ENCODE results near the gene SLC10A7.

SLC10A7 gene

DNA sequence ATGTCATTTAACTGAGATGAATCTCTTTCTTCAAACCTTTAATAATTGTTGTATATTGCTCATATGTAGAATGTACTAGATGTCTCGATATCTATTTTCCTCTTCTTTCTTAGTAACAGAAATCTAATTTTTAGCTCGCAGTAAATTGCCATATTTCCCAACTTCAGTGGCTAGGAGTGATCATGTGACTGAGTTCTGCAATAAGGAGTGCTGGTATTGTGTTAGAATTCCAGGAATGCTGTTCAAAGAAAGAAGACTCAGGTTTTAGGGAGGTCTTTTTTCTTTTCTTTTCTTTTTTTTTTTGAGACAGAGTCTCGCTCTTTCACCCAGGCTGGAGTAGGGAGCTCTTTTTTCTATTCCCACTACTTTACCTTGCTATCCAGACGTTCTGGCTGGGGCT lies 81.7 kb downstream of the SLC10A7 start:
- no peak for DNase-seq (ENCODE audit: low read depth in 2 of 2)

DNA sequence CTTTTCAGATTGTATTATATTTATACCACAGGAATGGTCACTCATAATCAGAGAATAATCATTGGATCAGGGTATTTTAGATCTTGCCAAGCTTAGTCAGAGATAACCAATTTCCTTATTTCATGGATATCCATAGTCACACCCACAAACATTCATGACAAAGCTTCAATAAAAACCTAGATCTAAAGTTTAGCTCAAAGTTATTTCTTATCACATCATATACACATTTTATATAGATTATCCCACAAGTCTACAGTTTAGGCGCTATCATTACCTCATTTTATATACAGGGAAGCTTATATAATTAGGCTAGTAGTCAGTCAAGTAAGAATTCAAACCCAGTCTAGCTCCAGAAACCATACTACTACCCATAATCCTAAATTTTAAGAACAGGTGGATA lies 82.3 kb downstream of the SLC10A7 start:
- no peak for DNase-seq (ENCODE audit: low read depth in 2 of 2)

DNA sequence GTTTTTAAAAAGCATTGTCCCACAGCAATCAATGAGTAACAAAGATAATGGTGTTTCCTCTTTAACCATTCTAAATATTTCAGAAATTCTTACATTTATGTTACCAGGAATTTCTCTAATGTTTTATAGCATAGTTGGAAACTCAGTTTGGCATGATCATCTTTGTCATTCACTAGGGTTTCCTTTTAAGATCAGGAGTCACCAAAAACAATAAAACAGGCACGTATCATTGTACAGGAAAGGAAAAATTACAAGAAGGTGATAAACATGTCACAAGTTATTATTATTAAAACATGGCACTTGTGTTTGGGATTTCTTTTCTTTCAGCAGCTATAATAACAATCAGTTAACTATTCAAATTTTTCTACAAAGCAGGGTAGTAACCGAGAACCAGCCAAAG lies 84.0 kb downstream of the SLC10A7 start:
- DNase-seq (ENCODE audit: low read depth in 2 of 2), result no peak

DNA sequence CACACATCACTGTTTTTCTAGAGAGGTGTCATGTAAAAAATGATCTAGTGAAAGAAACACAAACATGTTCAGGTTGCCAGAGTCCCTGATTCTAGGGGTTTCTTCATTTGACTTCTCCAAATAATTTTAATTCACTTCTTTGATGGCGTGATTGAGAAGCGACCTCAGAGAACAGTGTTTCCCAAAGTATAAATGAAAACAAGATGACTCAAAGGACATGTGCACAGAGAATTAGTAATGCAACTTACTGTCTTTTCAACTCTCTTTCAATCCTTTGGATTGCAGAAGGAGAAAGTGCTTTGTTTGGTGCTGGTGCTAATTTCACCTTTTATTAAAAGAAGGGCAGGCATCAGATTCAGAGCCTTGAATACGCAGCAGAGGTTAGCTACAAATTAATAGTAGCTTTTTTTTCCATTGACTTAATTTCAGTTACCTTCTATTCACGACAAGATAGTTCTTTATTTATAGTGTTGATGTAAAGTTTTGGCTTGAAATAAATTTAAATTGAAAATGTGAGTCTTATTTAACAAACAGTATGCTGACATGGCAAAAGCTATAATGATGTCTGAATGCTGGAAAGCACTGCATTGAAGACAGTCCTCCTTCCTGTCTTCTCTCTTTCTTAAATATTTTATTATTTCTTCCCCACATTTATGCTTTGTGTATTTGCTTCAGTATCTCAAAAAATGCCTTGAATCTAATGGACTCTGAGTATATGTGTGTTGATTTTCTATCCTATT lies 85.1 kb downstream of the SLC10A7 start:
- no peak for DNase-seq (ENCODE audit: low read depth in 2 of 2)

DNA sequence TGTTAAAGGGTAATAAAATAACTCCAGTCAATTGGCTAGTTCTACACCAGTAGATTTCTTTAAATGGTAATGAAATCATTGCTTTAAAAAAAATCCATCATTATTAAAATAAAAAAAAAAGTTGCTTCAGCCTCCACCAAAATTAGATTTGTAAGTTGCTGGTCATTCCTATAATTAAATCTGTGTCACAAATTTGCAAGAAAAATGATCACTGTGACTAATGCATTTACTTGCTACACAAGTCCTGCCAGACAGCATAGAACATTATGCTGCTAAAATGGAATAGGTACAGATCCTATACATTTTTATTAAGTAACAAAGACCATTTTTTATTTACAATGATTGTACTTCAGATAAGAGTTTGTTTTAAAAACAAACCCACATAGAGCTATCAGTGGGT lies 85.8 kb downstream of the SLC10A7 start:
- DNase-seq (ENCODE audit: low read depth in 2 of 2), result no peak

DNA sequence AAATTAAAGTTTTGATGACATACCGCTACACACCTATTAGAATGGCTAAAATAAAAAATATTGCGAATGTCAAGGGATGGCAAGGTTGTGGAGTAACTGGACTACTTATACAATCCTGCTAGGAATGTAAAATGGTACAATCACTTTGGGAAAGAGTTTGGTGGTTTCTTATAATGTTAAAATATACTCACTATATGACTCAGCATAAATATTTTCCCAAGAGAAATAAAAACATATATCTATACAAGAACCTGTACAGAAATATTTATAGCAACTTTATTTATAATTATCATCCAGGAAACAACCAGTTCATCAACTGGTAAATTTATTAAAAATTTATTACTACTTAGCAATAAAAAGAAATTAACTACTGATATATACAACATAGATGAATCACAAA lies 89.7 kb downstream of the SLC10A7 start:
- DNase-seq (ENCODE audit: low read depth in 2 of 2), result no peak

DNA sequence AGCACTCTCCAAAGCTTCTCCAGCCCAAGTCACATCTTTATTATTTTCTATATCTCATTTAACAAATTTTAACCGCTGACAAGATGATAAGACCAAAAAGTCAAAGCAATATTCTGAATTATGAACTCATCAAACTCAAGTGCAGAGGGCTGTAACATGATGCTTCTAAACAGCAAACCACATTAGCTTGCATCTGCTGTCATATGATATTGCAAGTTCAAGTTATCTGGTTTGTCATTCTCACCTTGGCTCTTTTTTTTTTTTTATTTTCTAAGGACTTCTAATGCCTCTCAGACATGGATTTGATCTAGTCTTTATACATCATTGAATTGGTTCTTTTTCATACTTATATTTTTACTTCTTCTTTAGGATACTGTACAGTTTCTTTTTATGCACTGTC lies 93.4 kb downstream of the SLC10A7 start:
- no peak for DNase-seq (ENCODE audit: low read depth in 2 of 2)

DNA sequence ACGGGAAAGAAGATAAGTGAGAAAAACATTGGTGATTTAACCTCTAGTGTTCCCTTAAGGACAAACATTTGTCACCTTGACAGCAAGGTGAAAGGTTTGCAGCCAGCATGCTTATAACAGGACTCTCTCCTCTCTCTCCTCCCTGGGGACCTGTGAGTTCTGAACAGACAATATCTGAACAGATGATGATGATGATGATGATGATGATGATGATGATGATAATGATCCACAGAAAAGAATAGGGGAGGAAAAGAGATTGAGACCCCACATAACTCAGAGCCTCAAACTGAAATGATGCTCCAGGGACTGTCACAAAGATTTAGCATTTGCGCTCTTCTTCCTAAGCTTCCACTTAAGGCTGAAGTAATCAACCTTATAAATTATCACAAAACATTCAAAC lies 103.9 kb downstream of the SLC10A7 start:
- DNase-seq (ENCODE audit: low read depth in 2 of 2), result no peak

DNA sequence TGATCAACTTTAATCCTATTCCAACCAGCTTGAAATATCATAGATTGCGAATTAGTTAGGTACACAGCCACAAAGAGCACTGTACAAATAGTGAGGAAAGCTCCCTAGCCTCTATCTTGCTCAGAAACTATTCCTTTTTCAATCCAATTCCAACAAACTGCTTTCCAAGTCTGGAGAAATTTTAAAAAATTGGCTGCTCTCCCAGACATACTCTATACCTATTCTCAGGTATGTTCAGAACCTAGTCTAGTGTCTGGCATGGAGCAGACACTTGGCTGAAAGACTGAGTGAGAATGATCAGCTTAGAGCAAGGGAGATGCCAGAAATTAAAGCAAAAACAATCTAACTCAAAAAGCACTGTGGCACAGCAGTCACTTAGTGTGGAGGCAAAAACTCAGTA lies 105.9 kb downstream of the SLC10A7 start:
- DNase-seq (ENCODE audit: low read depth in 2 of 2), result no peak

DNA sequence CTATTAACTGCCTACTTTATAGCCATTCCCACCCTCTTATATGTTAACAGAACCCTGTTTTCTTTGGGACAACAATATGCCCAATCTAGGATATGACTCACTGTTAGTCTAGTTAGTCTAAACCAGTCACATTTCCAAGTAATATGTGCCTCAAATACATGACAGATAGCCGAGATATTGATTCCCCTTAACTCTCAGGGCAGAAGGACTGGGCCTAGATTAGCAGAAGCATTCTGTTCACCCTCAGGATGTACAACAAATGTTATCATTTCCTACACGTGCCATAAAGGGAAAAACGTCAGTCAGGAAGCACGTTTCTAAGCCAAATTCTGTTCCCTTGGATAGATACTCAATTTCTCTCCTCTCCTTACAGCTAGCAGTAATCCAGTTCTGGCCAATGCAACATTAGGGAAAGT lies 114.1 kb downstream of the SLC10A7 start:
- DNase-seq (ENCODE audit: low read depth in 2 of 2), result no peak

DNA sequence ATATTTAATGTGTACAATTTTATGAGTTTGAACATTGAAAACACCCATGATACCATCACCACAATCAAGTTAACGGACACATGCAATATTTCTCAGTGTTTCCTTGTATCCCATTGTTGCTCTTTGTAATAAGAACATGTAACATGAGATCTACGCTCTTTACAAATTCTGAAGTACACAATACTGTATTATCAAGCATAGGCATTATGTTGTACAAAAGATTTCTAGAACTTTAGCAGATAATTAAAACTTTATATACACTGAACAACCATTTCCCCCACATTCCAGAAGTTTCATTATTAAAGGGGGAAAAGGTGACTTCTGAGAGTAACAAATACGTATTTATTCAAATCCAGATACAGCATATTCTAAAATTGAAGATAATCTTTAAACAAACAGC lies 114.5 kb downstream of the SLC10A7 start:
- DNase-seq (ENCODE audit: low read depth in 2 of 2), result no peak

DNA sequence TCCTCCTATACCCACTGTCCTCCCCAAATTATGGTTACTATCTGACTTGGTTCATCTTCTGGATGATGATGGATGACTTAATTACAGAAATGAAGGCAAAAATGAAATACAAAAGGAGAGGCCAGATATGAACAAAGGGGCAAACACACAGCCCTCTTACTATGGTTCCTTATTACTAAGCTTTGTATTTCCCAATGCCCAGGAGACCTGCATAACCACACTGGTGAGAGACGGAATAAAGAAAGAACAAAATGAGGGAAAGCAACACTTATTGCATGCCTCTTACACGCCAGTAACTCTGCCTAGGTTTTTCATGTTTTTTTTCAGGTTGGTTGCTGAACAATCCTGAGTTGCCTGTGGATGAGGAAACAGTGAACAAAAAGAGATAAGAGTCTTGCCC lies 120.5 kb downstream of the SLC10A7 start:
- DNase-seq (ENCODE audit: low read depth in 2 of 2), result no peak

DNA sequence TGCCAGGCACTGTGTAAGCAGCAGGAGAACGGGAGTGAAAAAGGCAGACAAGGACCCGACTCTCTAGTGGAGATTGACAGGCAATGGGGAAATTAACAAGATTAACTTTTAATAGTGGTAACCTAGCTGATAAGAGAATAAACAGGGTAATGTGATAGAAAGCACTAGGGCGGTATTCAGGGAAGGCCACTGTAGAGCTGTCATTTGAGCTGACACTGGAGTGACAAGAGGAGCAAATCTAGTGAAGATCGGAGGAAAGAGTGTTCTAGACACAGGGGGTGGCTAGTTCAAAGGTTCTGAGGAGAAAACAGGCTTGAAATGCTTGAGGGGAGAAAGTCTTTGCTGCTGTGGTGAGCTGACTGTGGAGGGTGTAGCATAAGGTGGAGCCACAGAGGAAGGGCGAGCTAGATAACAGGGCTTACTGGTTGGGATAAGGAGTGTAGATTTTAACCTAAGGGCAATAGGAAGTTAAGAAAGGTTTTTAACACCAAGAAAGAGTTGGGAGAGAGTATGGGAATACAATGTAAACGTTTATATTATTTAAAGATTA lies 122.8 kb downstream of the SLC10A7 start:
- DNase-seq (ENCODE audit: low read depth in 2 of 2), result no peak

DNA sequence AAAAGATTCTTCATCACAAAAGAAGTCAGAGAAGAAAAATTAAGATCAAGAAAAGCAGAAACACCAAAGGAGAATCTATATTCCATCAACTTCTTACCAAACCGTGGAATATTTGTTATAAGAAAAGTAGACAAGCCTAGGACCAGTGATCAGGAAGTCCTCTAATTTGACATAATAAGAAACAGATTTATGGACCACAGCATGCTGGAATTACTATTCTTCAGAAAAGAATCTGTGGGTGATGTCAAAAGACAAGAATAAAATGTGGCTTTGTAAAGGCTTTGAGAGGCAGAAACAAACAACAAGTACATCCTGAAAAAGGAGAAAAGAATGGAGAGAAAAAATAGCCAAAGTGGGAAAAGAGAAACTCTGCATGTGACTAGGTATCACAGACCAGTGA lies 123.3 kb downstream of the SLC10A7 start:
- DNase-seq (ENCODE audit: low read depth in 2 of 2), result no peak

DNA sequence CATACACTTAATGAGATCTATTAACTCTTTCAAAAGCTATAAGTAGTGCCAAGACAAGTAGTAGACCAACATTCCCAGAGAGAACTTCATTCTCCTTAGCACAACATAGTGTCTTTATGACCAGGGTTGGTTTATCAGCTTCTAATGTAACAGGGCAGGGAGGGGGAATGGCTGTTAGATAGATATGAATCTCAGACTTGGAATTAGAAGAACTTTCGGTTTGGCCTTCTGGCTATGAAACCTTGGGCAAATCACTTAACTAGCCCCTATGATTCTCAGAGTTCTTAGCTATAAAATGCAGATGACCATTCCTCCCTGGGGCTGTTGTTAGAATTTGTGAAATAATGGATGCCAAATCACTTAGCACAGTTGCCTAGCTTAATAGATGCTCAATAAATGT lies 132.2 kb downstream of the SLC10A7 start:
- no peak for DNase-seq (ENCODE audit: low read depth in 2 of 2)

DNA sequence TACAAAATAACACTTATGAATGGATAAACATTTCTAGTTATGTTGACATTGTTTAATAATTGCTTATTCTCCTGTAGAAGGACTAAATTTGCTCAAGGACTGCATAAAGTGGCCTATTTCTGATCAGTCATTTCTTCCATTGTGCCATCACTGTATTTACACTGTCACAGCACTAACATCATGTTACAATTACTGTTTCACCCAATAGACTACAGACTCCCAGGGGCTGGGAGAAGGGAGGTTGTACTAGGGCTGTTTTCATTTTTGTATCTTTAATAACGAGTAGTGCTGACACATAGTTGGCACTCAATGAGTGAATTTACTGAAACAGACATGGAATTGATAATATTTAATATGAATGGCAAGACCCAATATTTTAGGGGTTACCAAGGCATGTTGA lies 139.5 kb downstream of the SLC10A7 start:
- no peak for DNase-seq (ENCODE audit: low read depth in 2 of 2)

DNA sequence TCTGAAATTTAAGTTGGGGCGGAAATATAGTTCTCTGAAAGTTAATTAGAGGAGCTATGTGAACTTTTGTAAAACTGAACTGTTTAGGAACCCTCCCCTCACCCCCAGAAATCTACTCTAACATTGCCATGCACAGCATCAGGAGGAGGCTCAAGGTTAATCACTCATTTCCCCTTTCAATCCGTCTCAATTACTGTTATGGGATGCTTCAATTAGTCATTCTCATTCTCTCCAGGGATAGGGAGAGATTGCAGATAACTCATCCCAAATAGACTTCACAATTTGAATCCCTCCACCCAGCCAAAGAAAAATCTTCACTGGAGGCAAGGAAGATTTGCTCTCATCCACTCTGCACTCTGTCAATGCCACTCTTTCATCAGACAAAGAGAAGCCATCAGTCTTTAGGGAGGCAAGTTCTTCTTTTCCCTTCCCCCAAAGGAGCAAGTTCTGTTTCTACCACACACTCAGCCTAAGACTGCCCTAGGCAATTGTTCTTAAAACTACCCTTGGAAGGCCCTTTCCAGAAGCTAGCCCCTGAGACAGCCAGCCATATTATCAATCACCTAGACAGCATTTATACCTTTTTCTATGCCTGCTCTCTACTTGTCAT lies 140.4 kb downstream of the SLC10A7 start:
- DNase-seq (ENCODE audit: low read depth in 2 of 2), result no peak

DNA sequence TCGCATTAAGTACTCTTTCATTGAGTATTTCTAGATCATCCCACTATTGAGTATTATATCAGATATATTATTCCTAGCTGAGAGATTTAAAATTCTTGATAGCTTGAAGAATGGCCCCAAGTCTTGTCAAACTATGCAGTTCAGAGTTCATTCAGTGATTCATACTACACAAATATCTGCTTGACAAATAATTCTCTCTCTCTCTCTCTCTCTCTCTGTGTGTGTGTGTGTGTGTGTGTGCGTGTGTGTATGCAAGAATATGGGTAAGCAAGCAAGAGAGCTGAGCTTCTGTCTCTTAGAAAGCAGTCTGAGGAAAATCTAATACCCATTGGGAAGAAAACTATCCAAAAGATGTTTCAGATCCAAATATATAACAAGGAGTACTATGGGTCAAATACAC lies 142.0 kb downstream of the SLC10A7 start:
- DNase-seq (ENCODE audit: low read depth in 2 of 2), result no peak

DNA sequence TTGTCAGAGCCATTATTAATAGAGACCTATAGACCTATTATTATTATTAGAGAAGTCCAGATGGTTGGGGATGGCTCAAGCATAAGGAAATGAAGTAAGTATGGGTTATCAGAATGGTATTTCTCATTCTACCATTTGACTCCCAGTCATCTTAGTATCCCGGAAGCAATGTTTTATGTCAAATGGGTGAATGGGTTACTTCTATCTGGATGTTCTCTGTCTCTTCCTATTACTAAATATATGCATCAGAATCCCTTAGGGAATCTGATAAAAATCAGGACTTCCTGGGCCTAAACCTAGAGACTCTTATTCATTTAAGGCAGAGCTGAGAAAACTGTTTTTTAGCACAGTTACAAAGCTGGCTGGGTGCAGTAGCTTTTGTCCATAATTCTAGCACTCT lies 149.9 kb downstream of the SLC10A7 start:
- DNase-seq (ENCODE audit: low read depth in 2 of 2), result no peak

DNA sequence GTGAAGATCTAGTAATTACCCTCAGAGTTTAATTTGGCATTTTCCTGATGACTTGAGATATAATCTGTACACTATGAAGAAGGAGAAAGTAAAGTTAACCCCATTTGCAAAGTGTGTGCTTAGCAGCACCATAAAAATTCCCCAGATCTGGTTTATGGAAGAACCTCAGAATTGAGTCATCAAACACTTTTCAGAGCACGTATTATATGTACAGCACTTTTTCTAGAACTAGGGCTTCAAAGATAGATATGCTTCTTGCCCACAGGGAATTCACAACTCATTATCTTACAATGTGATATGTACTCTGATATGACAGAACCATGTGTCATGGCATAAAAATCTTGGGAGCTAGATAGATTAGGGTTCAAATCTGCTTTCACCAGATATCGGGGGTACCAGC lies 150.9 kb downstream of the SLC10A7 start:
- DNase-seq (ENCODE audit: low read depth in 2 of 2), result no peak

DNA sequence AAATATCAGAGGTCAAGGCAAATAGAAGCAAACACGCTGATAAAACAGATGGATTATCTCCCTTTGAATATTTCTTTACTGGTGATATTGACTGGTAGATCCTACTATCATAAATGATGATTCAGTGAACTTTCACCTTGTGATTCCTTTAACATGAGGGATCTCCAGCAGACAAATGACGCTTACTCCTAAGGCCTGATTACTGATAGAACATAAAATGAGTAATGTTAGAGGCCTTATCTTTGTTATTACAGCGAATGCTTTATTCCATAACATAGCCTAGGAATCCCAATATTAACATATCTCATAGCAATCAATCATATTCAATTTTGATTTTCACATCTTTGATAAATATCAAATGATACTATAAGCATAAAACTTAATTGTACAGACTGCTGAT lies 152.3 kb downstream of the SLC10A7 start:
- no peak for DNase-seq (ENCODE audit: low read depth in 2 of 2)

DNA sequence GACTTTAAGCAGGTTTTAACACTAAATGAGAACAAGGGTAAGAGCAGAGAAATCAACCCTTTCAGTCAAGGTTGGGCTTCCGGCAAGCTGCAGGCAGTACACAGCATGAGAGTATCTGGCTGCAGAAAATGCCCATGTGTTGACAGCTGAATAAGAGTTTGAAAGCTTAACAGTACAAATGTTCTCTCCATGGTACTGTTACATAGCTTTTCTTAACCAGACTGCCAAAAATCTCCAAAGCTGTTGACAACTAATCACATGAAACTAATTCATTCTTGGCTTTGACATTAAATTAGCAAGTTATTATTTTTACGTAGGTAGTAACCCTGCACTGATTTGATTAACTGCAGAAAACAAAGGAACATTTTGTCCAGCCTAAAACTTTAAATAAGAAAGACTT lies 153.5 kb downstream of the SLC10A7 start:
- no peak for DNase-seq (ENCODE audit: low read depth in 2 of 2)

DNA sequence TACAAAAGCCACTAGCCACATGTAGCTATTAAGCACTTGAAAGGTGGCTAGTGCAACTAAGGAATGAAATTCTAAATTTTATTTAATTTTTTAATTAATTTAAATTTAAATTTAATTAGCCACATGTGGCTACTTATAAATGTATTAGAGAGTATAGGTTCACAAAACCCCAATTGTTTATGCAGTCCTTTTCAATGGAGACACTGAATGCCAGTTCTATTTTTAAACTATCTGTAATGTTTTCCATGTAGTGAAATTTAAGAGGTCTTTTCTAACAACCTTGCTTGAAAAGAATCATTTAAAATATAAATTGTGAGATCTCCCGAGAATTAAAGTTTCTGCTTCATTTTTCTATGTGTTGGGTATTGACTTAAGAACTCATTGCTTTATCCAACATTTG lies 154.4 kb downstream of the SLC10A7 start:
- no peak for DNase-seq (ENCODE audit: low read depth in 2 of 2)

DNA sequence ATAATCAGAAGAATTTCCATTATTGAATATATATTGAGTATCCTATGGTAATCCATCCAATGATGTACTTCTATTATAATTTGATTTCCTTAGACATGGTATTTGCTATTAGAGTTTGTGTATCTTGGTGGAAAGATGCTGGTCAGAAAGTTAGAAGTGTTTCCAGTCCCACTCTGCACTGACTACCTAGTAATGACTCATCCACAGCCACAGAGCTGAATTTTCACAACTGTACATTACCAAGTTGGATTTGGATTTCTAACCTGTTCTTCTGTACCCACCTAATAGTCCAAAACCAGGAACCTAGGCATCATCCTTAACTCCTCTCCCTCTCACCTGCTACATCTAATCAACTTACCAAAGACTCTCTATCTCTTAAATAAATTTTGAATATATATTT lies 162.0 kb downstream of the SLC10A7 start:
- DNase-seq (ENCODE audit: low read depth in 2 of 2), result no peak
